Transverse colon (tissue), 4 donors: ENCODE measurements around the gene KRT4. TPM values are rescaled to one million over a fixed set of nuclear protein-coding genes. Genes with fewer than 3 reads are reported as not detected.

Source experiments
- DNase-seq: peaks from one replicate; pipeline ENCODE4 v3.0.0-alpha.2; 2019
- H3K27ac ChIP-seq, 4 donors: fragments of 200-600 bp; sonication (generic); 2 replicates each; pipeline ENCODE4 v1.5.1; 2016 to 2018; ENCODE audit warnings: inconsistent platforms in 4 of 4
- H3K27me3 ChIP-seq: fragments of 200-600 bp; sonication (generic); 2 replicates; pipeline ENCODE4 v1.5.1; 2017; ENCODE audit warnings: inconsistent platforms
- H3K36me3 ChIP-seq, 4 donors: fragments of 200-600 bp; sonication (generic); 2 replicates each; pipeline ENCODE4 v1.5.1; 2017 to 2019; ENCODE audit warnings: inconsistent platforms in 4 of 4
- H3K4me1 ChIP-seq, 4 donors: fragments of 200-600 bp; sonication (generic); 2 replicates each; pipeline ENCODE4 v1.5.1; 2017 to 2020; ENCODE audit warnings: inconsistent platforms in 4 of 4
- H3K4me3 ChIP-seq, 4 donors: fragments of 200-600 bp; sonication (generic); 1 replicate in 1 of 4; 2 replicates in 3 of 4; pipeline versions ENCODE4 v1.5.1 to v1.6.1; 2017 to 2019; ENCODE audit warnings: inconsistent platforms in 4 of 4
- H3K9me3 ChIP-seq, 2 donors: fragments of 200-600 bp; sonication (generic); 2 replicates each; pipeline ENCODE4 v1.5.1; 2017 to 2019; ENCODE audit warnings: inconsistent platforms in 2 of 2
- EP300 ChIP-seq: sonication (generic); formaldehyde crosslinking; IDR thresholded peaks from one replicate; pipeline ENCODE4 v1.6.1; 2017; ENCODE audit warnings: antibody characterized with exemption, low read depth
- POLR2A ChIP-seq: fragments of 450-650 bp; IDR thresholded peaks from one replicate; pipeline ENCODE4 v1.6.1; 2016; ENCODE audit warnings: antibody characterized with exemption, mild to moderate bottlenecking, moderate library complexity
- POLR2AphosphoS5 ChIP-seq, 3 donors: sonication (generic); formaldehyde crosslinking; IDR thresholded peaks; one replicate each; pipeline ENCODE4 v1.6.1; 2016; ENCODE audit warnings: antibody characterized with exemption in 3 of 3
- WGBS, 2 donors: methylation state at CpG; one replicate each; pipeline ENCODE4 v1.1.5; 2018; ENCODE audit warnings: low coverage in 1 of 2; 5-methylcytosine and 5-hydroxymethylcytosine counted together
- in situ Hi-C, 4 donors: fragments of 200-750 bp; cut with MboI; loops; one replicate each; pipeline versions ENCODE4 v1.15.0 to v1.15.1; 2017; ENCODE audit warnings: low sequenced_read_pairs in 3 of 4, low pct_ligation_motif_present in 1 of 4, low pct_unique_long_range_greater_than_20kb in 1 of 4
- intact Hi-C: fragments of 100-400 bp; cut with DNase I; formaldehyde crosslinking; loops from one replicate; pipeline ENCODE4 v1.15.1; 2023; ENCODE audit warnings: low total_unique reads
- total RNA-seq, 4 donors: library from RNA; depleted of rRNA; stranded (reverse); fragments of >200 nt; gene quantifications; one replicate each; pipeline ENCODE4 v1.1.0, GENCODE V29; 2016
- TF ChIP-seq, protein P1 (sequence below), 5 experiments: fragments of 200-600 bp in 3 of 5; fragments of 450-650 bp in 2 of 5; sonication (generic) in 3 of 5; IDR thresholded peaks; 1 replicate in 2 of 5; 2 replicates in 3 of 5; pipeline ENCODE4 v1.5.1; 2016 to 2017; ENCODE audit warnings: antibody characterized with exemption in 5 of 5, inconsistent platforms in 3 of 5, mild to moderate bottlenecking in 2 of 5, moderate library complexity in 1 of 5

The KRT4 gene
- total RNA-seq, 4 donors from 2014 or later: not detected

- in situ Hi-C loops: no loop called here
- TF ChIP-seq, protein P1, sequence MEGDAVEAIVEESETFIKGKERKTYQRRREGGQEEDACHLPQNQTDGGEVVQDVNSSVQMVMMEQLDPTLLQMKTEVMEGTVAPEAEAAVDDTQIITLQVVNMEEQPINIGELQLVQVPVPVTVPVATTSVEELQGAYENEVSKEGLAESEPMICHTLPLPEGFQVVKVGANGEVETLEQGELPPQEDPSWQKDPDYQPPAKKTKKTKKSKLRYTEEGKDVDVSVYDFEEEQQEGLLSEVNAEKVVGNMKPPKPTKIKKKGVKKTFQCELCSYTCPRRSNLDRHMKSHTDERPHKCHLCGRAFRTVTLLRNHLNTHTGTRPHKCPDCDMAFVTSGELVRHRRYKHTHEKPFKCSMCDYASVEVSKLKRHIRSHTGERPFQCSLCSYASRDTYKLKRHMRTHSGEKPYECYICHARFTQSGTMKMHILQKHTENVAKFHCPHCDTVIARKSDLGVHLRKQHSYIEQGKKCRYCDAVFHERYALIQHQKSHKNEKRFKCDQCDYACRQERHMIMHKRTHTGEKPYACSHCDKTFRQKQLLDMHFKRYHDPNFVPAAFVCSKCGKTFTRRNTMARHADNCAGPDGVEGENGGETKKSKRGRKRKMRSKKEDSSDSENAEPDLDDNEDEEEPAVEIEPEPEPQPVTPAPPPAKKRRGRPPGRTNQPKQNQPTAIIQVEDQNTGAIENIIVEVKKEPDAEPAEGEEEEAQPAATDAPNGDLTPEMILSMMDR (IDR thresholded peaks at IDR 0.05): no peak
- TF ChIP-seq EP300: no peak
- no peak for TF ChIP-seq POLR2A
- TF ChIP-seq POLR2AphosphoS5 (IDR thresholded peaks at IDR 0.05): no peak
- 88 to 91% methylated on average over 1 to 5 of the region's 5 CpGs for WGBS, 2 donors
- Histone ChIP-seq H3K36me3 (no peaks in the 10 kb centered on the region), H3K27me3 (peaks cover 4% of the 10 kb centered on the region), H3K9me3 (no peaks in the 10 kb centered on the region), H3K4me1 (peaks cover 0 to 6% (median 1%) of the 10 kb centered on the region in 4 donors), H3K27ac (no peak overlapping the region), H3K4me3 (no peak overlapping the region)
- no peak for DNase-seq
- intact Hi-C loops: no loop called here
These were observed 19.2 kb downstream of the KRT4 start for GRCh38 chr12:52794479-52795331.

DNA sequence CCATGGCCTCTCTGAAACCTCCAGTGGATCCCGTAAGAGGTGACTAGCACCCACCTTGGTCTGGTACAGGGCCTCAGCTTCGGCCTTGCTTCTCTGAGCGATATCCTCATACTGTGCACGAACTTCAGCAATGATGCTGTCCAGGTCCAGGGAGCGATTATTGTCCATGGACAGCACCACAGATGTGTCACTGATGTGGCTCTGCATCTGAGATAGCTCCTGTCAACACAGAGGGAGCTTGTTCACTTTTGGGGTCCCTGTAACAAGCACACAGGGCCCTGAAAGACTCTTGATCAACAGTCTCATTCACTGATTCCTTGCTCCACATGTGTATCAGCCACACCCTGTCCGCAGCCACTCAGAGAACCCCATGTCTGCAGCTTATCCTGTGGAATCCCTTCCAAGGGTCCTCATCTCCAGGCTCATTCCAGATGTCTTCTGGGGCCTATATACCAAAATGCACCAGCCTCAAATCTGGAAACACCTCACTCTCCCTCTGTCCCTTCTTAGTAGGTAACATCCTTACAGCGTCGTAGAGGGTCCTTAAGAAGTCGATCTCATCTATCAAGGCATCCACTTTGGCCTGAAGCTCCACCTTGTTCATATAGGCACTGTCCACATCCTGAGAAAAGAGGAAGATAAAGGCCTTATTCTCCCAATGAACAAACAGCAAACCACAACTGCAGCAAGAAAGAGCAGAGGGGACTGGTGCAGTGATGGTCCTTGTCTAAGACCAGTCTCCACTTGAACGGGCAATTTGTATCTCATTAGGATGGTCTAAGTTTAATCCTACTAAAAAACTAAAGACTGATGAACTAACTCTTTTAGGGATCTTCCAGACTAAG is 21.5 kb downstream of the KRT4 start:
- intact Hi-C loops (no loop called here), in situ Hi-C loops (no loop called here)
- 85% methylated on average over 10 of the region's 10 CpGs; no CpG with 5 or more reads in 1 of the 2 donors for whole genome bisulfite sequencing, 2 donors
- no peak for DNase-seq
- Histone ChIP-seq H3K4me3 (no peak overlapping the region), H3K27me3 (peaks cover 9% of the 10 kb centered on the region), H3K27ac (no peak overlapping the region), H3K9me3 (no peaks in the 10 kb centered on the region), H3K4me1 (peaks cover 0 to 7% (median 2%) of the 10 kb centered on the region in 4 donors), H3K36me3 (no peaks in the 10 kb centered on the region)
- no peak for TF ChIP-seq POLR2A
- TF ChIP-seq POLR2AphosphoS5 (IDR thresholded peaks at IDR 0.05): no peak
- TF ChIP-seq, protein P1 (IDR thresholded peaks at IDR 0.05): no peak
- no peak for TF ChIP-seq EP300

GRCh38 chr12:52791271-52792184 is 22.4 kb downstream of the KRT4 start:
- Histone ChIP-seq H3K4me3 (no peak overlapping the region), H3K27ac (no peak overlapping the region), H3K4me1 (peaks cover 0 to 7% (median 2%) of the 10 kb centered on the region in 4 donors), H3K9me3 (no peaks in the 10 kb centered on the region), H3K36me3 (no peaks in the 10 kb centered on the region), H3K27me3 (peaks cover 9% of the 10 kb centered on the region)
- in situ Hi-C loops (no loop called here), intact Hi-C loops (no loop called here)
- DNase-seq: no peak
- 87 to 93% methylated on average over 3 to 10 of the region's 12 CpGs for WGBS, 2 donors
- TF ChIP-seq POLR2A (no peak), POLR2AphosphoS5 (IDR thresholded peaks at IDR 0.05) (no peak), EP300 (no peak)
- TF ChIP-seq, protein P1 (IDR thresholded peaks at IDR 0.05): no peak
